ENCODE data around the gene PDE1A. TPM values are rescaled to one million over a fixed set of nuclear protein-coding genes. Genes with fewer than 3 reads are reported as not detected.

PDE1A gene
- total and polyA plus RNA-seq, 4 donors = 0.64 to 5.2 (median 1.7) TPM

GRCh38 chr2:182242609-182243008 lies 184.2 kb downstream of the PDE1A start:
- Histone ChIP-seq H3K27ac (ENCODE audit: low read depth in 1 of 2, low read length in 2 of 2) (no peak overlapping the region), H3K27me3 (ENCODE audit: control insufficient read depth in 4 of 4, insufficient read depth in 4 of 4, low read length in 3 of 4) (no peaks in the 10 kb centered on the region), H3K4me3 (ENCODE audit: low read depth in 1 of 3, low read length in 3 of 3) (no peak overlapping the region), H3K9me3 (ENCODE audit: control insufficient read depth in 4 of 4, low read length in 3 of 4) (no peaks in the 10 kb centered on the region), H3K4me1 (ENCODE audit: control insufficient read depth in 4 of 4, insufficient read depth in 4 of 4, low read length in 3 of 4) (peaks cover 0 to 5% (median 1%) of the 10 kb centered on the region in 4 donors), H3K9ac (ENCODE audit: low read depth in 1 of 2, low read length in 2 of 2) (no peak overlapping the region), H3K36me3 (ENCODE audit: control insufficient read depth in 4 of 4, insufficient read depth in 3 of 4, low read depth in 1 of 4, low read length in 3 of 4) (no peaks in the 10 kb centered on the region)
- no peak for TF ChIP-seq EGR1 (IDR thresholded peaks at IDR 0.05; ENCODE audit: low read depth in 2 of 2)
- TF ChIP-seq FOXA2 (IDR thresholded peaks at IDR 0.05) = no peak
- TF ChIP-seq JUND (IDR thresholded peaks at IDR 0.05) = no peak
- no peak for TF ChIP-seq SP1 (IDR thresholded peaks at IDR 0.05)
- no peak for TF ChIP-seq HNF4G (IDR thresholded peaks at IDR 0.05)
- TF ChIP-seq YY1 (IDR thresholded peaks at IDR 0.05) = no peak
- TF ChIP-seq RAD21 (IDR thresholded peaks at IDR 0.05) = no peak
- no peak for TF ChIP-seq RXRA (IDR thresholded peaks at IDR 0.05)
- no peak for TF ChIP-seq GABPA (IDR thresholded peaks at IDR 0.05 in 1 of 2, conservative IDR thresholded peaks at IDR 0.05 in 1 of 2)
- no peak for TF ChIP-seq MAX (IDR thresholded peaks at IDR 0.05)
- no peak for TF ChIP-seq FOXA1 (IDR thresholded peaks at IDR 0.05)
- no peak for TF ChIP-seq HNF4A (conservative IDR thresholded peaks at IDR 0.05)
- TF ChIP-seq REST (IDR thresholded peaks at IDR 0.05) = no peak
- TF ChIP-seq CTCF (IDR thresholded peaks at IDR 0.05; ENCODE audit: low read depth, low read length, missing input control) = no peak
- no peak for TF ChIP-seq ATF3 (IDR thresholded peaks at IDR 0.05)
- WGBS = 68% methylated on average over 5 of the region's 5 CpGs
- no peak for DNase-seq (ENCODE audit: low spot score)

GRCh38 chr2:182241936-182242335 lies 184.9 kb downstream of the PDE1A start:
- 88% methylated on average over 1 of the region's 1 CpG for WGBS
- H3K27me3 ChIP-seq (ENCODE audit: control insufficient read depth in 4 of 4, insufficient read depth in 4 of 4, low read length in 3 of 4) = no peaks in the 10 kb centered on the region
- H3K27ac ChIP-seq (ENCODE audit: low read depth in 1 of 2, low read length in 2 of 2) = no peak overlapping the region
- no peaks in the 10 kb centered on the region for H3K9me3 ChIP-seq (ENCODE audit: control insufficient read depth in 4 of 4, low read length in 3 of 4)
- no peaks in the 10 kb centered on the region for H3K36me3 ChIP-seq (ENCODE audit: control insufficient read depth in 4 of 4, insufficient read depth in 3 of 4, low read depth in 1 of 4, low read length in 3 of 4)
- peaks cover 0 to 5% (median 1%) of the 10 kb centered on the region in 4 donors for H3K4me1 ChIP-seq (ENCODE audit: control insufficient read depth in 4 of 4, insufficient read depth in 4 of 4, low read length in 3 of 4)
- no peak overlapping the region for H3K4me3 ChIP-seq (ENCODE audit: low read depth in 1 of 3, low read length in 3 of 3)
- no peak for DNase-seq (ENCODE audit: low spot score)
- no peak overlapping the region for H3K9ac ChIP-seq (ENCODE audit: low read depth in 1 of 2, low read length in 2 of 2)
- TF ChIP-seq MAX (IDR thresholded peaks at IDR 0.05) (no peak), JUND (IDR thresholded peaks at IDR 0.05) (no peak), ATF3 (IDR thresholded peaks at IDR 0.05) (no peak), ZBTB33 (IDR thresholded peaks at IDR 0.05) (no peak), NR2F2 (IDR thresholded peaks at IDR 0.05) (no peak), RAD21 (IDR thresholded peaks at IDR 0.05) (no peak), HNF4G (IDR thresholded peaks at IDR 0.05) (no peak), REST (IDR thresholded peaks at IDR 0.05) (no peak), RXRA (IDR thresholded peaks at IDR 0.05) (no peak), SP1 (IDR thresholded peaks at IDR 0.05) (no peak)
